Activated CD4-positive, CD25-positive, alpha-beta regulatory T cell treated with anti-CD3 and anti-CD28 coated beads, Interleukin-2, amount 50 U/mL, for 24 hours (primary cell): ENCODE results near the gene PDE4D.
"Not testable (repeated sequence)": the region's sequence is repeated elsewhere in the genome, so short reads cannot be mapped to it uniquely, and the experiment has no call there.

Source experiments
- ATAC-seq, 2 donors: fragments of 150-1000 bp; cut with Tn5 transposase; one replicate each; pipeline ENCODE4 v1.10.0; 2021; ENCODE audit warnings: mild to moderate bottlenecking in 1 of 2, moderate library complexity in 1 of 2

PDE4D gene

DNA sequence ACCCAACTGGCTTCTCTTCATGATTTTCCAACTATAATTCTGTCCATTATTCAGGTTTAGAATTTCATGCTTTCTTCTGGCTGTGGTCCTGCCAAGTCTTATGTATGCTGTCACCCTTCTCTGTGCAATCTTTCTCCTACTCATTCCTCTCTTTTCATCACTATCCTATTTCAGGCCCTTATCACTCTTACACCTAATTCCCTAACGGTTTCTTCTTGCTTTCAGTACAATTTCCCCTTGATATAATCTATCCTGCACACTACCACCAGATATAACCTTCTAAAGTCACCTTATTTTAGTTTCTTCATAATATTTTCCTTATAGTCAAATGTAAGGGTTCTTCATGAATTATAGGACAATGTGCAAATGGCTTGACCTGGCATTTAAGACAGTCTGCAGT, 874.4 kb downstream of the PDE4D start:
- ATAC-seq, result no peak

DNA sequence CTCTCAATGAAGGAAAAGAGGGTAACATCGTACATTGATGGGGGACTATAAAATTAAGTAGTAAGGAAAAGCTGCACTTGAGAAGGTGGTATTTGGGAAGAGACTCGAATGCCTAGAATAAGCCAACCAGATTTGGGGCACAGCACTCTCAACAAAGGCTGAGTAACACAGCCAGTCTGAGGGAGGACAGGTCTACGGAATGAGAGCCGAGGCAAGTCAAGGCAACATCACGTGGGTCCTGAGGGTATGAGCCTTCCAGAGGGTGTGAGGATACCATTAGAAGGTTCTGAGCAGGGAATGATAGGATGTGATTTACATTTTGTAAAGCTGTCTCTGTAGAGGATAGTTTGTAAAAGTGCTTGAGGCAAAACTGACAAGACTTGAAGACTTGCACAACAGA, 876.6 kb downstream of the PDE4D start:
- ATAC-seq, result no peak

DNA sequence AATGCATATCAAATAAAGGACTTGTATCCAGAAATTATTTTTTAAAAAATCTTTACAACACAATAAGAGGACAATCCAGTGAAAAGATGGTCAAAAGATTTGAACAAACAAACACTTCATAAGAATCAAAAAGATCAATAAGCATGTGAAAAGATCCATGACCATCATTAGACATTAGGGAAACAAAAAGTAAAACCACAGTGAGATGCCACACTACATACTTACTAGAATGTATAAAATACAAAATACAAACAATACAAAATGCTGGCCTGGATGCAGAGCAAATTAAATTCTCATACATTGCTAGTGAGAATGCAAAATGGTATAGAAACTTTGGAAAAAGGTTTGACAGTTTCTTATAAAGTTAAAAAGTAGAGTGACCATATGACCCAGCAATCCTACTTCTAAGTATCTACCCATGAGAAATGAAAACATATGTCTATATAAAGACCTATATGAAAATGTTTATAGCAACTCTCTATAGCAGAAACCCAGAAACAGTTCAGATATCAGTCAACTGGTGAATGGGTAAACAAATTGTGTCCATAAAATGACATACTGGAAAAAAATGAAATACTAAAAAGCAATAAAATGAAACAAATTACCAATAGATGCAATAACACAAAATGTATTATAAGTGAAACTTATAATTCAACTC, 884.6 kb downstream of the PDE4D start:
- ATAC-seq, result no peak

DNA sequence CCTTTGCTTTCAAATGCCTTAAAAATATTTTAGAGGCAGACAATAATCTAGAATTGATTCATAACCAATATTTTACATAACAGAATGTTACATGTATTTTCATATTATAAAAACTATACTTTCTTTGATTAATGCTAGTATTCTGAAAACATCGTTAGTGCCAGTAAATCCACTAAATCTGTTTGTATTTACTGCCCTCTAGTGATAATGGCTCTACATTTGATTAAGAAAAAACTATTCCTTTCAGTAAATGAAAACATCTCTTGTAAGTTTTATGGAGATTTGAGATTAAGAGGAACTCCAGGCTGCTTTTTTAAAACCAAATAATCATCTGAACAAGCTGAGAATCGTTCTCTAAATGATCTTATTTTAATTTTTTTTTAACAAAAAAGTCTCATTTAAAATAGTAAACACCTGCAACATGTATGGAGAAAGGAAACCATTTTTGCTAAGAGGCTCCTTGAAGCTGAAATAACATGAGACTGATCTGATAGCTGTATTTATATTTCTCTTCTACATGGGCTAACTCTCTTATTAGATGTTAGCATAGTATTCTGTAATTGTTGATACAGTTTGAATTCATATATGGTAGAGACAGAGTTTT, 886.0 kb downstream of the PDE4D start:
- no peak for ATAC-seq

DNA sequence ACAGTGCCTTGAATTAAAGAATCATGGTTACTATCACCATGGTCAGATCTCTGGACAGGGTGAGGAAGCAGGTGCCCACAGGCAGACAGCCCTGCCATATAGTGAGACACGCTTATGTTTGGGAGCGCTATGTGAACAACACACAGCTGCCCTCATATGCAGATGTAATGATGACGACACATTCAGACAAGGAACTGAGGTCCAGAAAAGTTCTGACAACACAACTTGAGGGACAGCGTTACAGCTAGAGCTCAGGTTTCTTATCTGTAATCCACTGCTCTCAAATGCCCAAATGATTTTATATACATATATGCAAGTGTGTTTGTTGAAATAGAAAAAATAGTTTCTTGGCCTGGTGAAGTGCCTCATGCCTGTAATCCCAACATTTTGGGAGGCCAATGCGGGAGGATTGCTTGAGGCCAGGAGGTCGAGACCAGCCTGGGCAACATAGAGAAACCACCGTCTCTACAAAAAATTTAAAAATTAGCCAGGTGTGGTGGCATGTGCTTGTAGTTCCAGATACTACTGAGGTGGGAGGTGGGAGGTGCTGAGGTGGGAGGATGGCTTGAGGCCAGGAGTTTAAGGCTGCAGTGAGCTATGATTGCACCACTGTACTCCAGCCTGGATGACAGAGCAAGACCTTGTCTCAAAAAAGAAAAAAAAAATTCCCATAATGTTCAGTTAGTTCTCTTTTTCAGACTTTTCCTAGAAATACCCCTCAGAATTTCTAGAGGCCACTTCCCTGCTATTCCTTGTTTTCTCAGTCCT, 887.4 kb downstream of the PDE4D start:
- ATAC-seq, result no peak

DNA sequence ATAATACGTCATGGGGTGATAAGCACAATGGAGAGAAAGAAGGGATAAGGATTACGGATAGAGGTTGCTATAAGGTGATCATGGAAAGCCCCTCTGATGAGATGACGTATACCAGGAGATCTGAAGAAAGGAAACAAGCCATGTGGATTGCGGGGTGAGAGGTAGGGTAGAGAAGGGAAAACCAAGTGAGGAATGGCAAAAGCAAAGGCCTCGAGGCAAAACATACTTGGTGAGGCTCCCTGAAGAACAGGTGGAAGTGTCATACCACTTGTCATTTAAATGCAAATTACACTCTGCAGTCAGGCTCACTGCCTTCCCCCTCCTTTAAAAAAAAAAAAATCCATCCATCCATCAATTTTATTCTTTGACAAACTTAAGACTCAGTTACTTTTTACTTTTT, 889.9 kb downstream of the PDE4D start:
- ATAC-seq, result no peak

DNA sequence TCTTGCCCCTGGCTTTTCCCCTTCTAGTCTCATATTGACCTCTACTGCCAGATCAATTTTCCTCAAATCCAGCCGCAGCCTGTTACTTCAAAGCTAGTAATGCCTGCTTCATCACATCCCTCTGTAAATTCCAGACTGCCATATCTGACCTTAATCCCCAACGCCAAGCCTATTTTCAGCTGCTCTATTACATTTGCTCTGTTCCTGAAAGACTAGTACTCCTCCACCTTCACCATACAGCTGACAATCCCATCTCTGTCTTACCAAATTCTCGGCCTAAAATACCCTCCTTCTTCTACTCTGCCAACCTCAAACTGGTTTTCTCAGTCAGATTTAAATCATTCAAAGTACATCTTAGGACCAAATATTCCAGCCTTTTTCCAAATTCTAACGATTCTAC, 890.4 kb downstream of the PDE4D start:
- ATAC-seq, result no peak

DNA sequence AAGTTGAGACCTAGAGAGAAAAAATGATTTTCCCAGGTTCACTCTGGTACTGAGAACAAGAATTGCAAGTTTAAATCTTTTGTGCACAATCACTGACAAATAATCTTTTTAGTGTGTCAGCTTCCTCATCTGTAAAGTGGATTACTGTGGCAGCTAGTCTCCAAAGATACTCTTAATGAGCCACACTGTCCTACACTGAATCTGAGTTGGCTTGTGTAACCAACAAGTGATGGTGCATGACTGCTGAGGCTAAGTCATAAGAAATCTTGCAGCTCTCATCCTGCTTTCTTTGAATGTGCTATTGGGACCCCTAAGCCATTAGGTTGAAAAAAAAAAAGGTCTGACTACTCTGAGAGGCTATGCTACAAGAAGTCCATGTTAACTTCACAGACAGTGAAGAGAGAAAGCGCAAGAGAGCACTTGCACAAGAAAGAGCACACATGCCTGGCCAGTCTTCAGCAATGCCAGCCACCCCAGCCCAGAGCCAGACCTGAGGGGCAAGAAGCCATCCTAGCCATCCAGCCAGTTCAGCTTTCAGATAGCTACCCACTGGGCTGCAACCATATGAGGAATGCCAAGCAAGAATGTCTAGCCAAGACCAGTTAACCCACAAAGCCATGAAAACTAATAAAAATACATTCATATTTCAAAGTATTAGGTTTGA, 891.2 kb downstream of the PDE4D start:
- no peak for ATAC-seq

DNA sequence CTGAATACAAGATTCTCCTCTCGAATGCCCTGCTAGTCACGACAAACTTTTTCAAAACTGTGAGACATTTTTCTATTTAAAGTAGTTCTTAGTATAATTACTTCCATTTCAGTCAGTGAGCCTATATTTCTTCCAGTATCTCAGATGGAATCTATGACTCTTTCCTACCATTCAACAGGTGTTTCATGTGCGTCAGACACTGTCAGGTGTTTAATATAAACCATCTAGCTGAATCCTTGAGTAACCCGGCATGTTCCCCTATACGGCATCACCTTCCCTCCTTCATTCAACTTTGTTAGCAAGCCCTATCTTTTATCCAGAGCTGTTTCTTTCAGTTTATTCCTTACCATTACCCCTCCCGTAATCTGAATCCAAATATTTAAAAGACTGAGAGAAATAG, 891.8 kb downstream of the PDE4D start:
- ATAC-seq, result no peak

DNA sequence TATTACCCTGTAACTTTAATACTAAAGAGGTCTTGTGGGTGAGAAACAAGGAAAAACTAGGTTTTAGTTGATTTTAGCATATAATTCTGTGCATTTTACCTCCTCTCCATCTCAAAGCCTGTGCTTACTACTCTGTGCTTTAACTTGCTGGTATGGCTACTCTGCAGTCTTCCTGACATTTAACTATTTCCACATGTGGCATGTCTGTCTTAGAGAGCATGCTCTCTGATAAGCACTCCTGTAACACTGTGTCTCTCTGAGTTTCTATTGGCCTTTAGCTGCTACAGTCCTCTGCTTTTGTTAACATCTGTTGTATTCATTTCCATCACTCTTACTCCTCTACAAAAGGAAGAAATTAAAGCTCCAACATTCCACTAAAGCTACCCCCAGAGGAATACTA, 892.4 kb downstream of the PDE4D start:
- no peak for ATAC-seq

DNA sequence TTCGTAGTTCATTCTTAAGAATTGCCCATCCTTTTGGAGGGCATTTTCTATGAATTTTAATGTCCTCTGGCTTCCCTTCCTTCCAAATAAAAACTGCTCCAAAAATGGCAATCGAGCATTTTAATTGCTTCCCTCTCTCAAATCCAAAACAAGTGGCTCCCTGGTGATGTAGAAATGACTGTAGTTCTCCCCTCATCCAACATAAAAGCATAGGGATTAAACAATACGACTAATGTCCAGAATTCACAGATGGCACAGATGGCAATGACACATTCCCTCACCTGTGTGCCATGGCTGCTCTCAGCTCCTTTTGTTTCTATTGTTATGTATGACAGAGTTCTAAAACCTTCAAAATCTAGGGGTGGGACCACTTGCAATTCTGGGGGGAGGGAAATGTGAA, 893.3 kb downstream of the PDE4D start:
- ATAC-seq, result no peak

DNA sequence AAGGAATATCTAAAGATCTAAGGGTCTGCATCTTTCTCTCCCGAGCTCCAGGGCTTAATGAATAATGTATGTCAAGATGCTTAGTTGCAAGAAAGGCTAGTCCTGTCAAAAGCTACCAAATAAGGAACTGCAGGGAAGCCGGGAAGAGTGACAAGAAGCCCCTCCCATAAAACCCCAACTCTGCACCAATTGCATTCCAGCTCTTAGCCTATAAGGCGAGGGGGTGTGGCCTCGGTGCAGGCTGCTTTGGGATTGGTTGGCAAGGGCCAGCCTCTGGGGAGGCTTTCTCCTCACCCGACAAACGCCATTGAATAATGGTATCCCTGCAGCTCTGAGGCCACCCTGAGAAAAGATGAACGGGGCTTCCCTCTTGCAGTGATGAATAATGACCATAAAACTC, 893.7 kb downstream of the PDE4D start:
- ATAC-seq, result no peak

DNA sequence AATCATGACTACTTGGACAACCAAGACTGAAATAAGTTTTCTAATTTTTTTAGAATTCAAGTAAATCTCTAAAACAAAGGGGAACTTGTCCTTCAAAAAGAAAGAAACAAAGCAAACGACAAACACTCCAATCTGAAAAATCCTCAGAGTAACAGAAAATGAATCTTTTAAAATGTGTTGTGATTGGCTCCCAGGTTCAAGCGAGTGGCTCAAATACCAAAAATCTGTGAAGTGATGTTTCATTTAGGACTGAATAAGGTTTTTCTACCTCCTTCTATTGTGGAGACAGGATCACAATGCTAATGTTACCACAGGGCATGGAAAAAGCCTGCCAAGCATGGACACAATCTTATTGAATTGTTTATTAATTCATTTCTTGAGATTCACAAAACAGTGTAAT, 895.0 kb downstream of the PDE4D start:
- ATAC-seq, result no peak

DNA sequence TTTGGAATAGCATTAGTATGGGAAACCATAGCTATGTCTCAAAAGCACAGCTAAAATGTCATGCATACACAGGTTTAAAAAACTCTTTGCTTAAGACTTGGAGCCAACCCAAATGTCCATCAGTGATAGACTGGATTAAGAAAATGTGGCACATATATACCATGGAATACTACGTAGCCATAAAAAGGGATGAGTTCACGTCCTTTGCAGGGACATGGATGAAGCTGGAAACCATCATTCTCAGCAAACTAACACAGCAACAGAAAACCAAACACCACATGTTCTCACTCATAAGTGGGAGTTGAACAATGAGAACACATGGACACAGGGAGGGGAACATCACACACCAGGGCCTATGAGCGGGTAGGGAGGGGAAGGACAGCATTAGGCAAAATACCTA, 897.7 kb downstream of the PDE4D start:
- not testable (repeated sequence) for ATAC-seq

DNA sequence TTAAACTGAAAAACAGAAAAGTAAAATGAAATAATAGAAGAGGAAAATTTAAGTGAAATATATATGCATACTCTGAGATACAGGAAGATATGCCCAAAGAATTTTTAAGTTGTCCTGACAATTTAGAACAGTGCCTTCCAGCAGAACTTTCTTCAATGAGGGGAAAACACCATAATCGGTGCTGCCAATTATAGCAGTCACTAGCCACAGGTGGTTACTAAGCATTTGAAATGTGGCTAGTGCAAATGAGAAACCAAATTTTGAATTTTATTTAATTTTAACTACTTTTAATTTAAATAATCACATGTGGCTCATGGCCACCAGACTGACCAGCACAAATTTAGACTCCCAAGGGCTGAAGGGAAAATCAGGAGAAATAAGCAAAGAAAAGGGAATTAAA, 900.1 kb downstream of the PDE4D start:
- ATAC-seq, result no peak

DNA sequence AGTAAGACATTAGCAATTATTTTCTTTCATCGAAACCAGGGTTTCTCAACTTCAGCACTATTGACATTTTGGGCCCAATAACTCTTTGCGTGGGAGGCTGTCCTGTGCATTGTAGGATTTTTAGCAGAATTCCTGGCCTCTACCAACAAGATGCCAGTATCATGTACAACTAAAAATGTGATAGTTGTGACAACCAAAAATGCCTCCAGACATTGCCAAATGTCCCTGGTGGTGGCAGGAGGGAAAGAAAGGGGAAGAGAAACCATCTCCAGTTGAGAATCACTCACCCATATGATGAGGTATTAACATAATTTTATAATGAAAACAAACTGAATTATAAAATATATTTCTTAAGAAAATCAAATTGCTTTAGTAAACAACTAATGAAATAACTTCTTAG, 904.6 kb downstream of the PDE4D start:
- no peak for ATAC-seq

DNA sequence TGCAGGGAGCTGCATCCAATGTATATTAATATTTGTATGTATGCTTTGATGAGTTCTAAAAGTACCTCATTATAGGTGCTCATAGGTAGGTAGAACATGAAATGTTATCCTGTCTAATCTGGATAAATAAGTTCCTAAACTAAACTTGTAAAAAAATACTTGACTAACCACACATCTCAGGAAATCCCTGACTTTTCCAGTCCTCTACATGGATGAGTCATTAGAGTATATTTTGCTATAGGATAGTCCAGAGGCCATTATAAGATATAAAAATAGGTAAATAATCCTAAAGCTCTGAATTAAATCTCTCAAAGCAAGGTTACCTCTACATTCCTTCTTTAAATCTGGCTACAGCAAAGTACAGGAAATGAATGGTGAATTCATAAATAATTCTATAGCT, 906.3 kb downstream of the PDE4D start:
- no peak for ATAC-seq

DNA sequence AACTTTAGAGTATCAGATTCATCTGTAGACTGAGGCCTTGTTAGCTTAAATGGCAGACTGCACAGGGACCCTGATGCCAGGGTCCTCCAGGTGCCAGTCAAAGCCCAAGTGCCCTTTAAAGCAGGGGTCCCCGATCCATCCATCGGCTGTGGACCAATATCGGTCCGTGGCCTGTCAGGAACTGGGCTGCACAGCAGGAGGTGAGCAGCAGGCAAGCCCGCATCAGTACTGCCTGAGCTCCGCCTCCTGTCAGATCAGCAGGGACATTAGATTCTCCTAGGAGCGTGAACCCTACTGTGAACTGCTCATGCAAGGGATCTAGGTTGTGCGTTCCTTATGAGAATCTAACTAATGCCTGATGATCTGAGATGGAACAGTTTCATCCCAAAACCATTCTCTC, 907.2 kb downstream of the PDE4D start:
- ATAC-seq, result no peak

DNA sequence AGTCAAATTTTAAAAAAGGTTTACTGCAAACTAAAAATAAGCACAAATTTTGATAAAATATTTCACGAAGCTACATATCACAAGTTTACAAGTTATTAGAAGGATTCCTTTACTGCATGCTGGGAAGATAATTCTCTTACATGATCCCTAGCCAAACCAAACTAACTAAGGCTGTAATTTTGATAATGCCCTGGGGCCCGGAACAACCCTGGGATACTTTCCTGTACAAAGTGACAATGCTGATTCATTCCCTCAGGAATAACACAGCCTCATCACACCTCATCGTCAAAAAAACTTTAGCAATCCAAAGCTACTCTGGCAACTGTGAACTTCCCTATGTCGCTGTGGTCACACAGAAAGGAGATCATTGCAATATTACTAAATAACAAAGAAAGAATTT, 907.8 kb downstream of the PDE4D start:
- ATAC-seq, result no peak

DNA sequence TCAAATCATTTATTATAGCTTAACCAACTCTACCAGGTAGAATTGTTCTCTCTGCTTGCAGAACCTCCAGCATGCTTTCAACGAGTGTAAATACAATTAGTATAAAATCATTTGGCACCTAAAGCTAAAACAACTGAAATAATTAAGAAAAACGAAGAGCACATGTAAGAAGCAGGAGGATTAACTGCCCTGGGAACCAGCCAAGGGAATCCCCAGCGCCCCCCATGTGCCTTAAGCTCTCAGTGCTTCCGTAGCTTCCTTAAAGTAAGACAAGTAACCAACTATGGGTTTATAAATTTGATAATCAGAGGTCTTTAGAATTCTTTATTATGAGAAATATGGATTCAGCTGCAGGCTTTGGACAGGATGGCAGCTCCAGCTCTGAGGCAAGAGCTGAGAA, 908.2 kb downstream of the PDE4D start:
- ATAC-seq, result no peak

DNA sequence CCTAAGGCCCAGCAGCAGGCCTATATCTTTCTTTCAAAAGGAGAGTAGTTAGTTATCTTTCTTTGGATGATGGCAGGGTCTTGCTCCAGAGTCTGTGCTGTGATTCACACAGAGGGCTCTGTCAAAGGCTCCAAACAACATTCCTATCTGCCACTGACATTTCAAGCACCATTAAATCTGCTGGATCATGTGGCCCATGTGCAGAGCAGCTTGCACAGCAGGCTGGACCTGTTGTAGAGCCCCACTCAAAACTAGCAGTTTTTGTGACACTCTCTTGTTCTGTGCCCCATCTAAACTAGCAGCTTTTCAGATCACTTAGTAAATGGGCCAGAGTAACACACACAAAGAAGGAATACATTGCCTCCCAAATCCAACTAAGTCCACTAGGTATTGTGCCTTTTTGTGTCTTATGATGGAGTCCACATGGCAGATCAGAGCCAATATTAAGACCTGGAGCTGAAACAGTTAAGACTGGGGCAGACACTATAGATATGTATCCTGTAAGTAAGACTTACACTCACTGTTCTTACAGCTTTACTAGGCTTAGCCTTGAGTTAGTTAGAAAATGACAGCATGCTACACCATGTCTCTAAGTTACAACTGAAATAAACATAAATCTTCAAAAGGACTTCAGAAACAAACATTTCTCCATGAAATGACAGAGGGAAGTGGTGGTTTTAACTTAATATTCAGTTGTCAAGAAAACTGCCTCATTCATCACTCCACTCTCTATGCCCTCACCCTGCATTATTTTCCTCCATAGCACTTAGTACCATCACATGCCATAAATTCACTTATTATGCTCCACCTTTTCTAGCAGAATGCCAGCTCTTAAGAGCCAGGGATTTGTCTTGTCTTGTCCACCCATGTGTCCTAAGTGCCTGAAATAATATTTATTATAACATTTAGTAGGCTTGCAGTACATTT, 909.7 kb downstream of the PDE4D start:
- ATAC-seq, result no peak

DNA sequence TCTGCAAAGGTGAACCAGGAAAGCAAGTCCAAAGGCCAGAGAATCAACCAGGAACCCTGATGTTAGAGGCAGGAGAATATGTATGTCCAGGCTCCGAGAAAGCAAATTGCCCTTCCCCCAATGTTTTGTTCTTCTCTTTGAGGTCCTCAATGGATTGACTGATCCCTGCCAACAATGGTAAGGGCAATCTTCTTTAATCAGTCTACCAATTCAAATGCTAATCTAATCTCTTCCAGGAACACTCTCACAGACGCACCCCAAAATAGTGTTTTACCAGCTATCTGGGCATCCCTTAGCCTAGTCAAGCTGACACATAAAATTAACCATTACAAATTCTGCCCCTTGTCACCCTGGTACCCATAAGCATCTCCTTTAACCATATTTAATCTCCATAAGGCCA, 912.6 kb downstream of the PDE4D start:
- ATAC-seq, result no peak

DNA sequence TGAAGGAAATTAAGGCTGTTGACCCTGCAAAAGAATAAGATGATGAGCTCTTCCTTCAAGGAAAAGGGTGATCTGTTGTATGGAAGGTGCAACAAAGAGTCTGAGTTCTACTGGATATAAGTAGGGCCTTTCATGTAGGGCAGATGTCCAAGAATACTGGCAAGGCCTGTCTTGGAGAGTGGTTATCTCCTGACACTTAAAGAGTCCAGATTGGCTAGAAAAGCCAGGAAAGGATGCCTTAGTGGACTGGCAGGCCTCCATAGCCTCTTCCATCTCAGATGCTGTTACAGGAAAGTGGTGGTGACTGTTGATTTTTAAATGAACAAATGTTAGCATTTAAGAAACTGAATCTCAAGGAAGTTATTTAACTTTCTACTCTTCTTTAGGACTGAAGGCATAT, 914.4 kb downstream of the PDE4D start:
- ATAC-seq, result no peak
